GM21526 (cell line): ENCODE data around the gene PLD5.
"Not testable (repeated sequence)": the region's sequence is repeated elsewhere in the genome, so short reads cannot be mapped to it uniquely, and the experiment has no call there.

Experiments used
- ATAC-seq: cut with Tn5 transposase; IDR thresholded peaks from one replicate; pipeline ENCODE4 v1.9.1; 2021; ENCODE audit warnings: moderate library complexity; ENCODE audit not compliant: unreplicated experiment, low FRiP score

Gene PLD5

GRCh38 chr1:242506724-242507123, 17.8 kb downstream of the PLD5 start:
- no peak for ATAC-seq

GRCh38 chr1:242489545-242489944, 35.0 kb downstream of the PLD5 start:
- ATAC-seq = no peak

- ATAC-seq = no peak
Measured at GRCh38 chr1:242477944-242478343, 46.6 kb downstream of the PLD5 start.

GRCh38 chr1:242470774-242471173, 53.7 kb downstream of the PLD5 start:
- no peak for ATAC-seq

GRCh38 chr1:242468784-242469183, 55.7 kb downstream of the PLD5 start:
- ATAC-seq = no peak

- peak; percentile 93 for ATAC-seq
Measured at GRCh38 chr1:242467556-242468145, 56.8 kb downstream of the PLD5 start.

GRCh38 chr1:242462867-242463266, 61.6 kb downstream of the PLD5 start:
- no peak for ATAC-seq

GRCh38 chr1:242459740-242460139, 64.8 kb downstream of the PLD5 start:
- not testable (repeated sequence) for ATAC-seq

- no peak for ATAC-seq
Measured at GRCh38 chr1:242456726-242457269, 67.7 kb downstream of the PLD5 start.

GRCh38 chr1:242455052-242455361, 69.5 kb downstream of the PLD5 start:
- ATAC-seq = no peak

GRCh38 chr1:242454262-242455051, 70.0 kb downstream of the PLD5 start:
- ATAC-seq = peak; percentile 79

GRCh38 chr1:242452573-242452972, 71.9 kb downstream of the PLD5 start:
- ATAC-seq = no peak

- ATAC-seq = no peak
Measured at GRCh38 chr1:242449661-242450060, 74.8 kb downstream of the PLD5 start.

GRCh38 chr1:242448910-242449645, 75.4 kb downstream of the PLD5 start:
- no peak for ATAC-seq

- no peak for ATAC-seq
Measured at GRCh38 chr1:242447689-242448088, 76.8 kb downstream of the PLD5 start.

- ATAC-seq = no peak
Measured at GRCh38 chr1:242440757-242441156, 83.7 kb downstream of the PLD5 start.

- no peak for ATAC-seq
Measured at GRCh38 chr1:242435200-242435599, 89.3 kb downstream of the PLD5 start.

- ATAC-seq = no peak
Measured at GRCh38 chr1:242432491-242433095, 91.9 kb downstream of the PLD5 start.

GRCh38 chr1:242431786-242432185, 92.7 kb downstream of the PLD5 start:
- no peak for ATAC-seq

- ATAC-seq = no peak
Measured at GRCh38 chr1:242430956-242431355, 93.5 kb downstream of the PLD5 start.
